Activated CD8-positive, alpha-beta memory T cell treated with anti-CD3 and anti-CD28 coated beads, Interleukin-2, amount 10 ng/mL, durations not matched to agents 7 days and 5 days (primary cell): ENCODE measurements around the gene C2orf68. TPM values are rescaled to one million over a fixed set of nuclear protein-coding genes. Genes with fewer than 3 reads are reported as not detected.

Experiments used
- ATAC-seq: fragments of 150-1000 bp; cut with Tn5 transposase; one replicate; pipeline ENCODE4 v1.10.0; 2021; ENCODE audit warnings: moderate library complexity
- CTCF ChIA-PET: fragments of 350-600 bp; sonication (Branson Sonifier 250); formaldehyde crosslinking; loops from one replicate; lab custom pipeline; 2021; ENCODE audit warnings: antibody characterized with exemption; lab: Charles Lee
- DNase-seq: peaks from one replicate; pipeline ENCODE4 v3.0.0-alpha.2; 2020
- H3K27ac Mint-ChIP-seq: one replicate; pipeline ENCODE4 v1.8.0; 2021; ENCODE audit warnings: mild to moderate bottlenecking, mixed read lengths
- H3K27me3 Mint-ChIP-seq: one replicate; pipeline ENCODE4 v1.8.0; 2021; ENCODE audit warnings: mixed read lengths
- H3K36me3 Mint-ChIP-seq: one replicate; pipeline ENCODE4 v1.8.0; 2021; ENCODE audit warnings: mild to moderate bottlenecking, mixed read lengths
- H3K4me1 Mint-ChIP-seq: one replicate; pipeline ENCODE4 v1.8.0; 2021; ENCODE audit warnings: mixed read lengths
- H3K4me3 Mint-ChIP-seq: one replicate; pipeline ENCODE4 v1.8.0; 2021; ENCODE audit warnings: mild to moderate bottlenecking, moderate library complexity, mixed read lengths
- H3K9me3 Mint-ChIP-seq: one replicate; pipeline ENCODE4 v1.8.0; 2022; ENCODE audit warnings: low read depth, mixed read lengths
- total RNA-seq, 2 experiments: library from RNA; stranded (reverse); gene quantifications; one replicate each; pipeline ENCODE4 v1.2.3, GENCODE V29; 2021

Gene C2orf68
- total RNA-seq, 2 experiments from 2014 or later, result 47.3 to 47.9 TPM

- peak within 1 kb of the TSS; percentile 77 for H3K4me3 Mint-ChIP-seq
- H3K9me3 Mint-ChIP-seq, result no peaks in the 10 kb centered on the region
- DNase-seq (peak; percentile 88), ATAC-seq (peak; percentile 97)
- peaks cover 6% of the 10 kb centered on the region for H3K36me3 Mint-ChIP-seq
- peaks cover 2% of the 10 kb centered on the region for H3K27me3 Mint-ChIP-seq
- peaks cover 20% of the 10 kb centered on the region for H3K4me1 Mint-ChIP-seq
- H3K27ac Mint-ChIP-seq, result no peak within 1 kb of the TSS
- CTCF ChIA-PET, result interaction anchor here (1.5 kb wide), 1 partner anchor 8 kb away, joined by 3 read pairs; no protein-coding TSS in a partner anchor
Measured at GRCh38 chr2:85602476-85603234, 9.2 kb downstream of the C2orf68 start, which contains the start of gene TMEM150A. TMEM150A (minus strand) TSS chr2:85602698; CDS start chr2:85601948, 750 bp downstream.

GRCh38 chr2:85601771-85602475 is 9.9 kb downstream of the C2orf68 start:
- Mint-ChIP-seq H3K4me3 (peak overlapping the region; percentile 68), H3K4me1 (peaks cover 25% of the 10 kb centered on the region), H3K36me3 (peaks cover 5% of the 10 kb centered on the region), H3K27me3 (peaks cover 2% of the 10 kb centered on the region), H3K27ac (no peak overlapping the region), H3K9me3 (no peaks in the 10 kb centered on the region)
- peak; percentile 16 for ATAC-seq
- DNase-seq, result no peak
- CTCF ChIA-PET, result interaction anchor here (0.9 kb wide), 1 partner anchor 10 kb away, joined by 4 read pairs; the partner anchor contains the start of gene C2orf68

DNA sequence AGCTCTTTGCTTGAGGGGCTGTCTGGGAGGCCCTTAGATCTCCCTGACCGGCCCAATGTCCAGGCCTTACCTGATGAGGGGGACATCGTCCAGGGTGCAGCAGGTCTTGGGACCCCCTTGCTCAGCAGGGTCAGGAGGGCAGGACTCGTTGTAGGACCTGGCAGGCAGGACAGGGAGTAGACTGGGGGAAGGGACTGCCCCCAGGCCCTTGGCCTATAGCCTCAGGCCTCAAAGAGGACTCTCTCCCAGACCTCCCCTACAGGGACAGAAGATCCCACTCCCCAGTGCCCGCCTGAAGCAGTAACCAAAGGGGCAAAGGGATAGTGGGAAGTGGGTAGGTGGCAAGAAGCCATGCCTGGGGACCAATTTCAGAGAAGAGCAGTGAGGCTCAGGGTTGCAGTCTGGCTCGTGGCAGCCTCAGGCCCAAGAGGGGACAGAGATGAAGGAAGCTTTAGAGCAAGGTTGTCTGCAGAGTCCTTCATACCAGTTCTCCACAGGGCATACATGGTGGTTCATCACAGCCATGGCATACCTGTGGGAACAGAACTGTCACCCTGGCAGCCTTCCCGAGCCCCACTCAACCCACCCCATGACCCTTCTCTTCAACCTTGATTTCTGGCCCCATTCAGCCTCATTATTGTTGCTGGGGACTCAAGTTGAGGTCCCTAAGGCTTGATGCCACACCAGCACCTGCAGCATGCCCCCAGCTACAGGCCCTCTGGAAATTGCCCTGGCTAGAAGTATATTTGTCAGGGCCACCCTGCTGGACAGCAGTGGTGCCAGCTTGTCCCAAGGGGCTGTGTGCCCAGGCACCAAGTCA is 10.7 kb downstream of the C2orf68 start:
- Mint-ChIP-seq H3K27me3 (peaks cover 2% of the 10 kb centered on the region), H3K27ac (no peak overlapping the region), H3K4me1 (peaks cover 32% of the 10 kb centered on the region), H3K9me3 (no peaks in the 10 kb centered on the region), H3K36me3 (peaks cover 8% of the 10 kb centered on the region), H3K4me3 (peak overlapping the region; percentile 68)
- no peak for DNase-seq
- ATAC-seq, result no peak
- CTCF ChIA-PET, result interaction anchor here (0.9 to 1.0 kb wide), 2 partner anchors 11 to 24 kb away, joined by 3 to 4 read pairs; partner anchors contain the start of gene C2orf68

- H3K9me3 Mint-ChIP-seq, result no peaks in the 10 kb centered on the region
- CTCF ChIA-PET, result interaction anchor here (1.0 kb wide), 1 partner anchor 23 kb away, joined by 3 read pairs; no protein-coding TSS in a partner anchor
- H3K36me3 Mint-ChIP-seq, result peaks cover 8% of the 10 kb centered on the region
- DNase-seq, result no peak
- no peak overlapping the region for H3K27ac Mint-ChIP-seq
- H3K27me3 Mint-ChIP-seq, result peaks cover 2% of the 10 kb centered on the region
- no peak for ATAC-seq
- peaks cover 34% of the 10 kb centered on the region for H3K4me1 Mint-ChIP-seq
- no peak overlapping the region for H3K4me3 Mint-ChIP-seq
Measured at GRCh38 chr2:85600235-85600575, 11.7 kb downstream of the C2orf68 start.

DNA sequence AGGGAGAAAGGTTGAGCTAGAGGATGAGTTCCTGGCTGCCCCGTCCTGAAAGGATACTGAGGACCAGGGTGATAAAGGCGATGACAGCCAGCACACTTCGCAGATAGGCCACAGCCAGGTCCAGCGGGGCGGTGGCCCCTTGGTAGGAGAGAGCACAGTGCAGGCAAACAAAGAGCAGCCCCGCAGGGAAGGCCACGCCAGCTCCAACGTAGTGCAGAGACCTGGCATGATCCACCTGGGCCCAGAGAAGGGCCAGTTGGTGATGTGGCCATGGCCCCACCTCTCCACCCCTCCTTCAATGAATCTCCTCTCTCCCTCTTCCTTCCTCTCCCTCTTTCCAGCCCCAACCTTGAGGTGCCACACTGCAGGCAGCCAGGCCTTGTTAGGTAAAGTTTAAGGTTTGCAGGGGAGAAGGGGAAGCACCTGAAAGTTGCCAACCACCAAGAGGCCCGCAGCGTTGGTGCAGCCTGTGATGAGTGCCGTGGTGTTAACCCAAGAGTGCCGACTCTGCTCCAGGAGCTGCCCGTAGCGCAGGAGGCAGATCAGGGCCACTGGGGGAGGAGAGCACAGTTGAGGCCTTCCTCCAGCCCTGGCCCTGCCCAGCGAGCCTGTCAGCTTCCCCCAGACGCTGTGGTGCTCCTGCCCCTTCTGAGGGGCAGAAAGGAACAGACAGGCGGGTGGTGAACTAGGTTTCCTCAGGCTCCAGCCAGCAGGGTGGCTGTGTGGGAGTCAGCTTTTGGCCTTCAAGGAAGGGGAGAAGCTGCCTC is 12.2 kb downstream of the C2orf68 start:
- CTCF ChIA-PET, result interaction anchor here (1.0 to 1.3 kb wide), 2 partner anchors 23 to 39 kb away, joined by 3 to 4 read pairs; partner anchors contain the start of gene GGCX
- Mint-ChIP-seq H3K27ac (no peak overlapping the region), H3K4me1 (peaks cover 37% of the 10 kb centered on the region), H3K9me3 (no peaks in the 10 kb centered on the region), H3K27me3 (peaks cover 2% of the 10 kb centered on the region), H3K36me3 (peaks cover 8% of the 10 kb centered on the region), H3K4me3 (no peak overlapping the region)
- DNase-seq (no peak), ATAC-seq (no peak)

DNA sequence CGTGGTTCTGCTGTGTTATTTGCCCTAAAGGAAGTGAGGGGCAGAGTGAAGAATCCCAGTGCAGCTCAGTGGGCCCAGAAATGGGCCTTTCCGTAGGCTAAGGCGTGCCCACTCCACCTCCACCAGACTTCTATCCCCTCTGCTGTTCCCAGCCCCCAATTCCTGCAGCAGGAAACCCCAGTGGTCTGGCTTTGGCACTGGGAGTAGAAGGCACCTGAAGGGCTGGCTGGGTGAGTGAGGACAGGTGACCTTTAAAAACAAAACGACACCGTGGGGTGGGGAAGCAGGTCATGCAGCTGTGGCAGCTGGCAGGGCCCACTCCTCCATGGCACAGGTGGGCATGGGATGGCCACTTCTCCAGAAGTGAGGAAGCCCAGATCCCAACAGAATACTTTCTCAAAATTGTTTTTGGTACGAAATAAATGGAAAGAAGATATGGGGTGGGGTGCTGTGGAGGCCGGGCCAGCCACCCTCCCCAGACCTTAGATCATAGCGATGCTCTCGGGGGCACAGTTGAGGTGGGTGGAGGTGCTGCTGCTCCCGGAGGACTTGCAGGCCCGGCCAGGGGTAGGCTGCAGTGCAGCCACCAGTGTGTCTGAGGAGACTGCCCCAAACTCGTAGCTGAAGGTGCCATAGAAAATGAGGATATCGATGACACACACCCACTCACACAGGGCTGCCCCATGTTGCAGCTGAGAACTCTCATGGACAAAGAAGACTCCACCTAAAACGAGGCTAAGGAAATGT is 13.1 kb downstream of the C2orf68 start:
- H3K36me3 Mint-ChIP-seq, result peaks cover 8% of the 10 kb centered on the region
- peaks cover 43% of the 10 kb centered on the region for H3K4me1 Mint-ChIP-seq
- no peak for DNase-seq
- no peaks in the 10 kb centered on the region for H3K9me3 Mint-ChIP-seq
- peaks cover 2% of the 10 kb centered on the region for H3K27me3 Mint-ChIP-seq
- no peak for ATAC-seq
- H3K4me3 Mint-ChIP-seq, result no peak overlapping the region
- CTCF ChIA-PET, result interaction anchor here (1.3 kb wide), 1 partner anchor 38 kb away, joined by 4 read pairs; the partner anchor contains the start of gene GGCX
- no peak overlapping the region for H3K27ac Mint-ChIP-seq

DNA sequence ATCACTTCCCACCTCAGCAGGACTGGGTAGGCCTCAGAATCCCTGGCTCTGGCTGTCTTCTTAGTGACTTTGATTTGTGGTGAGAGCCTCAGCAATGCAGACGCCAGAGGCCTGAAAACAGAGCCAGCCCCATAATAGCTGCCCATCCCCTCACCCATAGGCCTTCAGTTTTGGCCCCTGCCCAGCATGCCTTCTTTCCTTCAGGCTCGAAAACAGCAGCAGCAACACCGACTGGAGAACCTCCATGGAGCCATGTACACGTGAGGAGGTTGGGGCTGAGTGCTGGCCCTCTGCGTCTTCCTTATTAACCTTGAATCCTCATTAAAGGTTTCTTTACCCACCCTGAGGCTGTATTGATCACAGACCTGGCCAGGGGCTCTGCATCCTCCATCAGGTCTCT is 14.6 kb downstream of the C2orf68 start:
- Mint-ChIP-seq H3K27ac (peak overlapping the region; percentile 91), H3K4me1 (peaks cover 35% of the 10 kb centered on the region)

GRCh38 chr2:85596486-85597143 is 15.3 kb downstream of the C2orf68 start:
- Mint-ChIP-seq H3K4me3 (peak overlapping the region; percentile 97), H3K4me1 (peaks cover 31% of the 10 kb centered on the region), H3K36me3 (peaks cover 9% of the 10 kb centered on the region), H3K27ac (peak overlapping the region; percentile 91), H3K27me3 (no peaks in the 10 kb centered on the region), H3K9me3 (no peaks in the 10 kb centered on the region)
- ATAC-seq (no peak), DNase-seq (no peak)
- CTCF ChIA-PET, result interaction anchor here (0.9 to 2.7 kb wide), 8 partner anchors 9 to 177 kb away, joined by 3 to 15 read pairs (median 4); partner anchors contain the start of genes C2orf68 and USP39

More for the DNA sequence above, 14.6 kb downstream of the C2orf68 start:
- DNase-seq, result no peak
- peak overlapping the region; percentile 97 for H3K4me3 Mint-ChIP-seq
- CTCF ChIA-PET, result interaction anchor here (1.1 to 2.7 kb wide), 4 partner anchors 8 to 40 kb away, joined by 3 to 15 read pairs (median 8); partner anchors contain the start of gene USP39
- no peaks in the 10 kb centered on the region for H3K27me3 Mint-ChIP-seq
- peaks cover 9% of the 10 kb centered on the region for H3K36me3 Mint-ChIP-seq
- no peaks in the 10 kb centered on the region for H3K9me3 Mint-ChIP-seq
- ATAC-seq, result no peak

GRCh38 chr2:85596026-85596333 is 15.9 kb downstream of the C2orf68 start:
- Mint-ChIP-seq H3K4me3 (peak overlapping the region; percentile 97), H3K36me3 (peaks cover 9% of the 10 kb centered on the region), H3K4me1 (peaks cover 31% of the 10 kb centered on the region), H3K27ac (peak overlapping the region; percentile 91), H3K27me3 (no peaks in the 10 kb centered on the region), H3K9me3 (no peaks in the 10 kb centered on the region)
- ATAC-seq (peak; percentile 6), DNase-seq (no peak)
- CTCF ChIA-PET, result interaction anchor here (0.9 to 2.7 kb wide), 12 partner anchors 9 to 176 kb away, joined by 3 to 15 read pairs (median 4); partner anchors contain the start of genes C2orf68 and USP39

DNA sequence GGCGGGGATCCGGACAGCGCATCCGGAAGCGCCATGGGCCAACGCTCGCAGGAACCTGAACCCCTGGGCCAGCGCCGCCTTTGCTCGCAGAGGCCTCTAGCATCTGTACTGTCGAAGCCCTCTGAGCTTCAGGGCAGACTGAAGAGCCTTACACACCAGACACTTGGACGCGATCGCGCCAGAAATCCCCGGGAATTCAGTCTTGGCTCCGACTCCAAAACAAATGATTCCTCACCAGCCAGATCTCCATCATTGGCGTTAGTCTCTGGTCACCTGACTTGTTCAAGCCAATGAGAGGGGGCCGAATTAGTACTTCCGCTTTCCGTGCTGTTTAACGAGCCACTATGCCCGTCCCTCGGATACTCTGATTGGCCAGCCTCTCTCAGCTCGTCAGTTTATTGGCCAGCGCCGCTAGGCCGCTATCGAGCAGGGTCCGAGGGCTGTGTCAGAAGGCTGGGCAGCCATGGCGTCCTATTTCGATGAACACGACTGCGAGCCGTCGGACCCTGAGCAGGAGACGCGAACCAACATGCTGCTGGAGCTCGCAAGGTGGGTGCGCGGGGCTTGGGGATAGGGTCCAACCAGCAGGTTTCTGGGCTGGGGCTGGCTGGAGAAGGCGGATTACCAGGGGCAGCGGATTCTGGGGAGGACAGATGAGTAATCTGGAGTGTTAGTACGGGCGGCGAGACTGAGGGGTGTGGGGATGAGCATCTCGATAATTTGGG is 16.4 kb downstream of the C2orf68 start, which contains the start of gene RNF181:
TSS of gene RNF181 (plus strand) at position 445 of the 725 bp plus-strand sequence. CDS start at position 464, 19 bp downstream.
- Mint-ChIP-seq H3K27me3 (no peaks in the 10 kb centered on the region), H3K36me3 (peaks cover 9% of the 10 kb centered on the region)

More for the DNA sequence above, 16.4 kb downstream of the C2orf68 start, which contains the start of gene RNF181:
- Mint-ChIP-seq H3K4me3 (peak within 1 kb of the TSS; percentile 97), H3K4me1 (peaks cover 31% of the 10 kb centered on the region), H3K9me3 (no peaks in the 10 kb centered on the region), H3K27ac (peak within 1 kb of the TSS; percentile 91)
- DNase-seq (peak; percentile 97), ATAC-seq (peak; percentile 99)
- CTCF ChIA-PET, result interaction anchor here (0.9 to 2.7 kb wide), 10 partner anchors 10 to 176 kb away, joined by 3 to 15 read pairs (median 4); partner anchors contain the start of gene C2orf68
